Cardiac muscle cell (in vitro differentiated cells and primary cell): ENCODE results near the gene EDC4. TPM values are rescaled to one million over a fixed set of nuclear protein-coding genes. Genes with fewer than 3 reads are reported as not detected.

Experiments used
- DNase-seq, 2 donors: peaks; one replicate each; pipeline versions ENCODE4 v3.0.0 to v3.0.0-alpha.2; 2010 to 2017; ENCODE audit warnings: low read depth in 1 of 2, low spot score in 1 of 2
- H3K27ac ChIP-seq: fragments of 200-600 bp; sonication (generic); 2 replicates; pipeline ENCODE4 v1.5.1; 2016
- H3K27me3 ChIP-seq: fragments of 200-600 bp; sonication (generic); 2 replicates; pipeline ENCODE4 v1.6.0; 2016; ENCODE audit warnings: control low read depth
- H3K36me3 ChIP-seq: fragments of 200-600 bp; sonication (generic); 2 replicates; pipeline ENCODE4 v1.5.1; 2016; ENCODE audit warnings: control low read depth
- H3K4me1 ChIP-seq: fragments of 200-600 bp; sonication (generic); 2 replicates; pipeline ENCODE4 v1.8.1; 2017; ENCODE audit warnings: low read depth, mild to moderate bottlenecking, mixed run types
- H3K4me3 ChIP-seq: fragments of 200-600 bp; sonication (generic); 2 replicates; pipeline ENCODE4 v1.5.1; 2016; ENCODE audit warnings: mild to moderate bottlenecking
- H3K9me3 ChIP-seq: fragments of 200-600 bp; sonication (generic); 2 replicates; pipeline ENCODE4 v1.5.1; 2017; ENCODE audit warnings: low read depth, mild to moderate bottlenecking, control low read depth
- CTCF ChIP-seq: IDR thresholded peaks from 2 replicates; pipeline ENCODE4 v1.5.1; 2012; ENCODE audit warnings: low read depth, mild to moderate bottlenecking, low read length
- polyA plus RNA-seq: library from polyadenylated mRNA; unstranded; fragments of >200 nt; fragmentation: Nextera tagmentation; extraction: Ambion mirVana; gene quantifications from 2 replicates; pipeline ENCODE4 v1.2.1, GENCODE V29; 2016
- total RNA-seq: library from RNA; depleted of rRNA; stranded (reverse); fragments of >200 nt; gene quantifications from 2 replicates; pipeline ENCODE4 v1.2.3, GENCODE V29; 2016

Gene EDC4
- total and polyA plus RNA-seq, 2 experiments from 2014 or later, result 87.8 to 95.7 TPM

- no peaks in the 10 kb centered on the region for H3K27me3 ChIP-seq
- no peak overlapping the region for H3K4me3 ChIP-seq
- DNase-seq, result peak in 1 of 2 donors; percentile 67
- H3K27ac ChIP-seq, result peak overlapping the region; percentile 47
- H3K4me1 ChIP-seq, result peaks cover 32% of the 10 kb centered on the region
- H3K9me3 ChIP-seq, result no peaks in the 10 kb centered on the region
- H3K36me3 ChIP-seq, result peaks cover 5% of the 10 kb centered on the region
- TF ChIP-seq CTCF, result no peak
These were observed 50.7 kb downstream of the EDC4 start for GRCh38 chr16:67923414-67924116.

- no peaks in the 10 kb centered on the region for H3K27me3 ChIP-seq
- no peak for DNase-seq
- no peak for TF ChIP-seq CTCF
- H3K36me3 ChIP-seq, result peaks cover 7% of the 10 kb centered on the region
- H3K4me1 ChIP-seq, result peaks cover 32% of the 10 kb centered on the region
- no peaks in the 10 kb centered on the region for H3K9me3 ChIP-seq
- peak overlapping the region; percentile 47 for H3K27ac ChIP-seq
- no peak overlapping the region for H3K4me3 ChIP-seq
These were observed 51.5 kb downstream of the EDC4 start for GRCh38 chr16:67924140-67924906.

- Histone ChIP-seq H3K4me1 (peaks cover 32% of the 10 kb centered on the region), H3K27ac (no peak overlapping the region), H3K27me3 (no peaks in the 10 kb centered on the region), H3K36me3 (peaks cover 11% of the 10 kb centered on the region), H3K9me3 (no peaks in the 10 kb centered on the region), H3K4me3 (no peak overlapping the region)
- TF ChIP-seq CTCF, result no peak
- no peak for DNase-seq
These were observed 53.4 kb downstream of the EDC4 start for GRCh38 chr16:67926181-67926750.

GRCh38 chr16:67927131-67927941, 54.5 kb downstream of the EDC4 start:
- Histone ChIP-seq H3K27me3 (no peaks in the 10 kb centered on the region), H3K4me1 (peaks cover 22% of the 10 kb centered on the region), H3K4me3 (no peak overlapping the region), H3K9me3 (no peaks in the 10 kb centered on the region), H3K36me3 (peaks cover 11% of the 10 kb centered on the region), H3K27ac (no peak overlapping the region)
- DNase-seq, result no peak
- TF ChIP-seq CTCF, result no peak

GRCh38 chr16:67928147-67928546, 55.3 kb downstream of the EDC4 start:
- no peak for DNase-seq
- Histone ChIP-seq H3K27me3 (no peaks in the 10 kb centered on the region), H3K9me3 (no peaks in the 10 kb centered on the region), H3K4me1 (peaks cover 14% of the 10 kb centered on the region), H3K27ac (no peak overlapping the region), H3K36me3 (peaks cover 11% of the 10 kb centered on the region), H3K4me3 (no peak overlapping the region)
- TF ChIP-seq CTCF, result no peak
